ENCODE data around the gene GPC5.

DNA sequence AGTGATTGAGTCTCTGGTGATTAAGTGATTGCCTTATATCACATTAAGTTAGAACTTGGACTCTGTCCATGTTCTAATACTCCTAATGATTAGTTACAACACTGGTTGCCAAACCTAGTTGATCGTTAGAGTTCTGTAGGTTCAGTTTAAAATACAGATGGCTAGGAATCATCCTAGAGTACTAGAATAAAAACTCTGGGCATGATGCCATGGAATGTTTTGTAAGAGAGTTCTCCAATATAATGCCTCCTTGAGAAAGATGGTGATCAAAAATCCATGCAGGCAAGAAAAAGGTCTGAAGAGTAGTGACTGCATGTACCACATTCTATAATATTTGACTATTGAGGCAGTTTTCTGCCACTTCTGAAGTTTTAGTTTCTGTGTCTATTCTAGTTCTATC, 176.3 kb downstream of the GPC5 start:
- TF ChIP-seq, protein P1, sequence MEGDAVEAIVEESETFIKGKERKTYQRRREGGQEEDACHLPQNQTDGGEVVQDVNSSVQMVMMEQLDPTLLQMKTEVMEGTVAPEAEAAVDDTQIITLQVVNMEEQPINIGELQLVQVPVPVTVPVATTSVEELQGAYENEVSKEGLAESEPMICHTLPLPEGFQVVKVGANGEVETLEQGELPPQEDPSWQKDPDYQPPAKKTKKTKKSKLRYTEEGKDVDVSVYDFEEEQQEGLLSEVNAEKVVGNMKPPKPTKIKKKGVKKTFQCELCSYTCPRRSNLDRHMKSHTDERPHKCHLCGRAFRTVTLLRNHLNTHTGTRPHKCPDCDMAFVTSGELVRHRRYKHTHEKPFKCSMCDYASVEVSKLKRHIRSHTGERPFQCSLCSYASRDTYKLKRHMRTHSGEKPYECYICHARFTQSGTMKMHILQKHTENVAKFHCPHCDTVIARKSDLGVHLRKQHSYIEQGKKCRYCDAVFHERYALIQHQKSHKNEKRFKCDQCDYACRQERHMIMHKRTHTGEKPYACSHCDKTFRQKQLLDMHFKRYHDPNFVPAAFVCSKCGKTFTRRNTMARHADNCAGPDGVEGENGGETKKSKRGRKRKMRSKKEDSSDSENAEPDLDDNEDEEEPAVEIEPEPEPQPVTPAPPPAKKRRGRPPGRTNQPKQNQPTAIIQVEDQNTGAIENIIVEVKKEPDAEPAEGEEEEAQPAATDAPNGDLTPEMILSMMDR (IDR thresholded peaks at IDR 0.05 in 4 of 5, conservative IDR thresholded peaks at IDR 0.05 in 1 of 5): no peak
- TF ChIP-seq POLR2A (IDR thresholded peaks at IDR 0.05): no peak

Measured in gastrocnemius medialis (tissue), 4 donors.